ENCODE results near the gene MARCHF2. TPM values are rescaled to one million over a fixed set of nuclear protein-coding genes. Genes with fewer than 3 reads are reported as not detected.

Gene MARCHF2
- total and polyA plus RNA-seq, 9 of the 15 experiments (the other 6 are each of a cell fraction or from before 2014, with no cell fraction given): 0.39 to 6.4 (median 2.2) TPM

- TF ChIP-seq MITF (IDR thresholded peaks at IDR 0.05) (peak; percentile 75; the same call in 1 of the 2 replicates), SMC3 (conservative IDR thresholded peaks at IDR 0.05; ENCODE audit: insufficient read depth, low read depth, low read length) (0 out of 2 replicates have a peak, but pooled peaks have one; percentile 20), PCBP1 (IDR thresholded peaks at IDR 0.05; ENCODE audit: low read depth, low read length, poor library complexity, severe bottlenecking) (peak; percentile 37), NR2F6 (CRISPR knock-in tag; IDR thresholded peaks at IDR 0.05) (no peak), JUN (IDR thresholded peaks at IDR 0.05; ENCODE audit: borderline replicate concordance, low read depth, low read length) (0 out of 2 replicates have a peak, but pooled peaks have one; percentile 22), JUN (CRISPR knock-in tag; IDR thresholded peaks at IDR 0.05; ENCODE audit: borderline replicate concordance) (no peak), SRF (CRISPR knock-in tag; IDR thresholded peaks at IDR 0.05) (no peak), PHB2 (IDR thresholded peaks at IDR 0.05; ENCODE audit: low read depth) (no peak), MTA2 (IDR thresholded peaks at IDR 0.05; ENCODE audit: low read depth) (no peak), RBM22 (IDR thresholded peaks at IDR 0.05; ENCODE audit: low read depth, low read length, poor library complexity, severe bottlenecking) (no peak), CAMTA2 (CRISPR knock-in tag; conservative IDR thresholded peaks at IDR 0.05) (0 out of 2 replicates have a peak, but pooled peaks have one; percentile 74), CTCFL (IDR thresholded peaks at IDR 0.05; ENCODE audit: borderline replicate concordance, insufficient read depth, low read depth, low read length, poor library complexity, severe bottlenecking) (peak; percentile 86), HMGN3 (IDR thresholded peaks at IDR 0.05; ENCODE audit: borderline replicate concordance, extremely low read depth, insufficient read length, low read depth, low read length) (peak; percentile 86), CREM (IDR thresholded peaks at IDR 0.05; ENCODE audit: low read depth) (peak; percentile 43; the same call in 1 of the 2 replicates), SREBF1 (IDR thresholded peaks at IDR 0.05; ENCODE audit: borderline replicate concordance, low read depth, low read length) (no peak), TFAP4 (CRISPR knock-in tag; IDR thresholded peaks at IDR 0.05; ENCODE audit: borderline replicate concordance) (peak; percentile 57; the same call in 1 of the 2 replicates), ZNF212 (CRISPR knock-in tag; IDR thresholded peaks at IDR 0.05) (no peak), NRF1 (conservative IDR thresholded peaks at IDR 0.05 in 1 of 2, IDR thresholded peaks at IDR 0.05 in 1 of 2) (peak; percentile 65 to 75), TOE1 (IDR thresholded peaks at IDR 0.05; ENCODE audit: borderline replicate concordance) (0 out of 2 replicates have a peak, but pooled peaks have one; percentile 18), TOE1 (CRISPR knock-in tag; IDR thresholded peaks at IDR 0.05; ENCODE audit: borderline replicate concordance, low read depth) (no peak), ETS1 (conservative IDR thresholded peaks at IDR 0.05; ENCODE audit: control insufficient read depth, low read depth, low read length) (0 out of 2 replicates have a peak, but pooled peaks have one; percentile 29)
Measured at GRCh38 chr19:8412783-8413628, at the start of gene MARCHF2 (continued).
